ENCODE results near the gene EHF.
"Not testable (repeated sequence)": the region's sequence is repeated elsewhere in the genome, so short reads cannot be mapped to it uniquely, and the experiment has no call there.

EHF gene

DNA sequence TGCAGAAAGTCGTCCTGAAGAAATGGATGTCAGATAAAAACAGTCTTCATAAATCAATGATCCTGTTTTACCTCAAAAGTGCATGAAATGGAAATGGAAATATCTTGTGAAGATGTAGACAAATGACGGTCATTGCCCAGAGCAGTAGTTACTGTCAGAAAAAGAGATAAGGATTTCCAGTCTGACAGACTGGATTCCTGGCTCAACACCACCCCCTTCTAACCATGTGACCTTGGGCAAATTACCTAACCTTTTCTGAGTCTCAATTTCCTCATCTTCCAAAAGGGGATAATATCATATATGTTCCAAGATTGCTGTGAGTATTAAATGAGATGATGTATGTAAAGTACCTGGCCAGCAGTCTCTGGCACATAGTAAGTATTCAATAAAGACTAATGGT is 32.9 kb upstream of the EHF start:
- no peak for TF ChIP-seq CTCF (IDR thresholded peaks at IDR 0.05)
- Histone ChIP-seq H3K4me3 (ENCODE audit: low read depth in 1 of 2, low read length in 1 of 2) (no peak overlapping the region), H3K27ac (no peak overlapping the region), H3K36me3 (no peaks in the 10 kb centered on the region), H3K9me3 (no peaks in the 10 kb centered on the region), H3K27me3 (peaks cover 17% of the 10 kb centered on the region), H3K4me1 (ENCODE audit: control insufficient read depth in 1 of 2, insufficient read depth in 1 of 2, low read depth in 1 of 2, low read length in 1 of 2) (no peaks in the 10 kb centered on the region)

GRCh38 chr11:34588701-34589100 is 32.2 kb upstream of the EHF start:
- H3K27ac ChIP-seq, result no peak overlapping the region
- H3K36me3 ChIP-seq, result no peaks in the 10 kb centered on the region
- no peaks in the 10 kb centered on the region for H3K4me1 ChIP-seq (ENCODE audit: control insufficient read depth in 1 of 2, insufficient read depth in 1 of 2, low read depth in 1 of 2, low read length in 1 of 2)
- H3K27me3 ChIP-seq, result peaks cover 17% of the 10 kb centered on the region
- H3K4me3 ChIP-seq (ENCODE audit: low read depth in 1 of 2, low read length in 1 of 2), result no peak overlapping the region
- no peak for TF ChIP-seq CTCF (IDR thresholded peaks at IDR 0.05)
- no peaks in the 10 kb centered on the region for H3K9me3 ChIP-seq

DNA sequence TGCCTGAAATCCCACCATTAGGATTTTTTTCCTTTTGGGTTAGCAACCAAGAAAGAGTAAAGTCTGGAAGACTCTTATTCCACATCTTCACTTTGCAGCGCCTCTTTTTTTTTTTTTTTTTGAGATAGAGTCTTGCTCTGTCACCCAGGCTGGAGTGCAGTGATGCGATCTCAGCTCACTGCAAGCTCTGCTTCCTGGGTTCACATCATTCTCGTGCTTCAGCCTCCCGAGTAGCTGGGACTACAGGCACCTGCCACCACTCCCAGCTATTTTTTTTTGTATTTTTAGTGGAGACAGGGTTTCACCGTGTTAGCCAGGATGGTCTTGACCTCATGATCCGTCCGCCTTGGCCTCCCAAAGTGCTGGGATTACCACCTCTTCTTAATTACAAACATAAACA is 31.7 kb upstream of the EHF start:
- H3K9me3 ChIP-seq; H3K36me3 ChIP-seq; H3K4me3 ChIP-seq (ENCODE audit: low read depth in 1 of 2, low read length in 1 of 2); H3K4me1 ChIP-seq (ENCODE audit: control insufficient read depth in 1 of 2, insufficient read depth in 1 of 2, low read depth in 1 of 2, low read length in 1 of 2); H3K27ac ChIP-seq: not testable (repeated sequence)
- H3K27me3 ChIP-seq, result peaks cover 17% of the 10 kb centered on the region

DNA sequence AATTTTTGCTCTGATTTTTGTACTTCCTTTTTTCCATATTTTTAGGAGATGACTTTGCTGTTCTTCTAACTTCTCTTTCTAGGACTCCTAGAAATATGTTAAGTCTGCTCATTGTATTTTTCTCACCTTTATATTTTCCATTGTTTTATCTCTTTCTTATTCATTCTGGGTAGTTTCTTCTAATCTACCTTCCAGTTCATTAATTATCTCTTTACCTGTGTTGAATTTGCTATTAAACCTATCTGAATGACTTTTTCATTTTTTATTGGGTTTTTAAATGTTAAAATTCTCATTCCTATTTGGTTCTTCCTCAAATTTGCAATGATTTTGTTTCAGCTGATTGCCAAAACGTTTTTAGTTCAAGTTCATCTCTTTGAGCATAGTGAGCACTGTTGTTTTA is 27.8 kb upstream of the EHF start:
- H3K27ac ChIP-seq, result no peak overlapping the region
- H3K9me3 ChIP-seq, result no peaks in the 10 kb centered on the region
- no peak overlapping the region for H3K4me3 ChIP-seq (ENCODE audit: low read depth in 1 of 2, low read length in 1 of 2)

DNA sequence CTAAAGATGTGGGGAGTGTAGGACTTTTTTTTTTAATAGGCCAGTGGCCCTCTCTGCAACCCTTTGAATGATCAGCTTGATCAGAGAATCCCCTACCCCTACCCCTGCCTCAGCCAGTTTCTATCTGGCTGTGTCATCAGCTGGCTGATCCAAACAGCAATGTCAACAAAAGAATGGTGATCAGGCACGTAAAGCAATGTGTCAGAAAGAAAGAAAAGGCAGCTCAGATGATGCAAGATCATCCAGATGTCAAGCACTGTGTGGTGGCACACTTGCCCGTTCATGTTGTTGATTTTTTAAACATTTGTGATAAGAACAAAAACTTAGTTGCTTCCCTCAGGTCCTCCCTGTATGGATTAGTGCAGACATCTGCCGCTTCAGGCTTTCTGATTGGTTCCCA is 26.3 kb upstream of the EHF start:
- no peak overlapping the region for H3K4me3 ChIP-seq (ENCODE audit: low read depth in 1 of 2, low read length in 1 of 2)
- no peaks in the 10 kb centered on the region for H3K4me1 ChIP-seq (ENCODE audit: control insufficient read depth in 1 of 2, insufficient read depth in 1 of 2, low read depth in 1 of 2, low read length in 1 of 2)
- H3K27me3 ChIP-seq, result peaks cover 20% of the 10 kb centered on the region
- no peaks in the 10 kb centered on the region for H3K36me3 ChIP-seq
- H3K9me3 ChIP-seq, result no peaks in the 10 kb centered on the region
- no peak overlapping the region for H3K27ac ChIP-seq
- TF ChIP-seq CTCF (IDR thresholded peaks at IDR 0.05), result no peak

More for the DNA sequence above, 27.8 kb upstream of the EHF start:
- TF ChIP-seq CTCF (IDR thresholded peaks at IDR 0.05), result no peak
- no peaks in the 10 kb centered on the region for H3K36me3 ChIP-seq
- peaks cover 17% of the 10 kb centered on the region for H3K27me3 ChIP-seq
- H3K4me1 ChIP-seq (ENCODE audit: control insufficient read depth in 1 of 2, insufficient read depth in 1 of 2, low read depth in 1 of 2, low read length in 1 of 2), result no peaks in the 10 kb centered on the region

DNA sequence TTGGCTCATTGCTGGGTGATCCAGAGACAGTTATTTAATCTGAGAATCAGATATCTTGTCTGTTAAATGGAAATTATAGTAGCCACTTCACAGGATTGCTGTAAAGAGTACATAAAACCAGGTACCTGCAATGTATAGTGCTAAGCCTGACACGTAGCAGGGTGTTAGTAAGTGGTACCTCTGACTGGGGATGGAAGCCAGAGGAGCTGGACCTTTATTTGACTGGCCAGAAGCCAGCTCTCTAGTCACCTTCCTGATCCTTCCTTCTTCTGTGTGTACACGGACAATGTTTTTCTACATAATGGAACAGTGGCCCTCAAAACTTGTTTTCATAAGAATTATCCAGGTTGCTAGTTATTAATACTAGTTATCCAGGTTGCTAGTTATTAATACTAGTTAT is 25.5 kb upstream of the EHF start:
- H3K27me3 ChIP-seq, result peaks cover 13% of the 10 kb centered on the region
- no peaks in the 10 kb centered on the region for H3K4me1 ChIP-seq (ENCODE audit: control insufficient read depth in 1 of 2, insufficient read depth in 1 of 2, low read depth in 1 of 2, low read length in 1 of 2)
- no peak overlapping the region for H3K4me3 ChIP-seq (ENCODE audit: low read depth in 1 of 2, low read length in 1 of 2)
- no peak for TF ChIP-seq CTCF (IDR thresholded peaks at IDR 0.05)
- no peak overlapping the region for H3K27ac ChIP-seq
- no peaks in the 10 kb centered on the region for H3K9me3 ChIP-seq
- no peaks in the 10 kb centered on the region for H3K36me3 ChIP-seq

All from neutrophil (primary cell).